A204.1 (cell line): ENCODE data around the gene GRAMD1A.
"Not testable (repeated sequence)": the region's sequence is repeated elsewhere in the genome, so short reads cannot be mapped to it uniquely, and the experiment has no call there.

ENCODE experiments used
- FAIRE-seq: peaks from 2 replicates; lab custom pipeline; 2012; peaks lifted over from hg19 to GRCh38; lab: Jason Lieb, UNC

The GRAMD1A gene

DNA sequence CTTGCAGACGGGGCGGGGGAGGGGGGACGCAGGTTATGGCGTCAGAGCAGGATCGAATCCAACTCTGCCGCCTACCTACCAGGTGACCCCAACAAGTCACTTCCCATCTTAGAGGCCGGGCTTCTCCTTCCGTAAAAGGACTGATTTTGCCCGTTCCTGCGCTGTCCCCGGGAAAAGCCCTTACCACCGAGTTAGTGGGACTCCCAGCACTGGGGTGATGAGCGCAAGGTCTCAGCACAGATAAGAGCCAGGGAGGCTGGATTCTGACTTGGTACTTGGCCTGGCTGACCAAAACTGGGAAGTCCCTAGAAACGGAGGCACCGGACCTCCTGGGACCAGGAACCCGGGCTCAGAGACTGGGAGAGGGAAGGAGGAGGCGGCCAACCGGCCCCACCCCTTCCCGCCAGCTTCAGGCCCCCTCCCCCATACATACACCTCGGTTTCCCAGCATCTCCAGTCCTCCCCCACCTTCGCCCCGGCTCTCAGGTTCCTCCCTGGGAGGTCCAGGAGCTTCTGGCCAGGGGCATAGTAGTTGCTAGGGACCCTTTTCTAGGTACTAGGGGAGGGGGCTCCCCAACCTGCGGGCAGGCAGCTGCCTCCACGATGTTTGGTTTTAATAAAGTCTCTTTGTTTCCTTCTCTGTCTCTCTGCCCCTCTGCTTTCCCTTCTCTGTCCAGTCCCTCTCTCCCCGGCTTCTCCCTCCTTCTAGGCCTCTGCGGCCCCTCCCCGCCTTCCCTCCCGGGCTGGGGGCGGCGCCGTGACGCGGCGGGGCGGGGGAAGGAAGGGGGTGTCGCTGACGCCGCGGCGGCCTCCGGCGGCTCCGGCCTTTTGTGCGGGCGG, at the start of gene GRAMD1A:
GRAMD1A (plus strand) TSS at position 826 of the 840 bp plus-strand sequence. CDS start 156 bp downstream, outside the sequence.
- no peak for FAIRE-seq

GRCh38 chr19:34953092-34953491, 47.0 kb upstream of the GRAMD1A start:
- FAIRE-seq: no peak

DNA sequence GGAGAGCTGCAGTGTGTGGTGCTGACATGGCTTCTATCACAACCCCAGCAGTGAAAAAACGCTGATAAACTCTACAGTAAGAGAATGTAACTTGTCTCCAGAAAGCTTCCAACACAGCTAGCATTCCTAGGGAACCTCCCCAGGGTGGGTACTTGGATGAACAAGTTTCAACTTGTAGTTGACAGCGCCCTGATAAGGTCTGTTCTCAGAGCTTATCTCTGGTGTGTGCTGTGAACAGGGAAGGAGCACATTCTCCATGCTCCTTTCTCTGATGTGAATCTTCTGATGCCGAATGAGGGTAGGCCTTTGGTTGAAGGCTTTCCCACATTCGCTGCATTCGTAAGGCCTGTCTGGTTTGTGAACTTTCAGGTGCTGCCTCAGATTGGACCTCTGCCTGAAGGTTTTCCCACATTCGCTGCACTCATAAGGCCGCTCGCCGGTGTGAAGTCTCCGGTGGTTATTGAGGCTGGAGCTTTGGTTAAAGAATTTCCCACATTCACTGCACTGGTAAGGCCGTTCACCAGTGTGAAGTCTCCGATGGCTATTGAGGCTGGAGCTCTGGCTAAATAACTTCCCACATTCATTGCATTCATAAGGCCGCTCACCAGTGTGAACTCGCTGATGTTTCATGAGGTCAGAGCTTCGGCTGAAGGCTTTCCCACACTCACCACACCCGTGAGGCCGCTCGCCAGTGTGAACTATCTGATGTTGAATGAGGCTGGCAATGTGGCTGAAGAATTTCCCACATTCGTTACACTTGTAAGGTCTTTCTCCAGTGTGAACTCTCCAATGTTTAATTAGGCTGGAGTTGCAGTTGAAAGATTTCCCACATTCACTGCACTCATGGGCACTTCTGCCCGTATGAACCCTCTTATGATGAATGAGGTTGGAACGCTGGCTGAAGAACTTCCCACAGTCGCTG, 42.0 kb upstream of the GRAMD1A start:
- no peak for FAIRE-seq

GRCh38 chr19:34959021-34959420, 41.1 kb upstream of the GRAMD1A start:
- no peak for FAIRE-seq

- no peak for FAIRE-seq
Observed at GRCh38 chr19:34960103-34960805, 39.9 kb upstream of the GRAMD1A start.

DNA sequence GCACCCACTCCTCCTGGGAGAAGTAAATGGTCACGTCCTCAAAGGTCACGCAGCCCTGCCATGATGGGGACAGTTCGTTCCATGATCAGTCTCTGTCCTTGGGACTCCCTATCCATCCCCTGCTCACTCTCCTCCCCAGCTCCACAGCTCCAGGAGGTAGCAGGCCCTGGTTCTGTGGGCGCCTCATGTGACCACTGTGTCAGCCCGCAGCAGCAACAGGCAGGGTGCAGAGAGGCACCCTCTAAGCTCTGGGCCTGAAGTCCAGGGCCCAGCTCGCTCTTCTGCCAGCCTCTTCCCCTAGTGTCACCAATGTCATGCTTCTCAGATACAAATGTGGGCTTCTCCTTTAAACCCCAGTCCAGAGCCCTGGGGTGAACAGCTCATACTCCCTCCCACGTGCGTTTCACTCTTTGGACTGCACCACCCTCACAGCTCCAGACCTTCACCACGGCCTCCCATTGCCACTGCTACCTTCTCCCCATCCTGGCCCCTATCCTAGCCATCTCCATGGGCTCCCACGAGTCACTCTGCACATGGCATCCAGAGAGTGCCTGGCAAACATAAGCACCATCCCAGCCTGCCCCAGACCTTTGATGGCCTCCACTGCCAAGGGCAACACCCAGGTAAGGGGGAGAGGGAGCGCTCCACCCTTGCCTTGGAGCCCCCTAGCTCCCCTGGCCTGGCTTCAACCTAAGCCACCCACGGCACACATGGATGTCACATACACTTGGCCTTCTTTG, 39.0 kb upstream of the GRAMD1A start:
- no peak for FAIRE-seq

DNA sequence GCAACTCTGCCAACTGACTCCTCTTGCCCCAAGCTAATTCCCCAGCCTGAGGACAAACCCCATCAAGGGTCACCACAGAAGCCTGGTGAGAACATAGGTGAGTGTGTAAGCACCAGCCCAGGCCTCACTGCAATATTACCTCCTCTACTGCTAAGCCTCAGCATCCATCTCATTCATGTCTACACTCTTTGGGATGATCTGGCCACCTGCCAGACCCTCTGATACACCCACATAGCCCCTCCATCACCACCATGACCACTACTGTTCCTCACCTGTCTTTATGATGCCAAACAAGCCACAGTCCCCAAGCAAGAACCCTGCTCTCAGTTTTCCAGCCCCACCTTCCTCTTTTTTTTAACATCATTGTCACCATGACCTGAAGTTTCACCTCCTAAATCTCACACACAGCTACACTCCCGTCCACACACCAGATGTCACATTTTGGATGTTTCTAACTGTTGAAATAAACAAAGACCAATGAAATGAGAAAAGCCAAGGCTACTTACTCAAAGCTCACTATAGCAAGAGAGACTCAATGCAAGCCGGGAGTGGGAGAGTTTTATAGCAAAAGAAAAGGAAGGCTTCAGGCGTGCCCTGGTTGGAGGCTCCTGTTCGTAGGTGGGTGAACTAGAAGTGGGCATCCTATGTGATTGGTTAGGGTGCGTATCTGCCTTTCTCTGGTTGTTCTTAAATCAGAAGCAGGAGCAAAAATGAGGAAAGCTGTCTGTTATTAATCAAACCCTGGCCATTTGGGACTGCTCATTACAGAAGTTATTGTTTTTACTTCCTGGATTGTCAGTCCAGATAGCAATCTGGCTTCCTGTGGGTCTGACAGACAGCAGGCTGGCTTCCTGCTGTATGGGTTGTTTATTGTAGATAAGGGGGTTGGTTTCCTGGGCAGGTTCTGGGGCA, 38.1 kb upstream of the GRAMD1A start:
- no peak for FAIRE-seq

DNA sequence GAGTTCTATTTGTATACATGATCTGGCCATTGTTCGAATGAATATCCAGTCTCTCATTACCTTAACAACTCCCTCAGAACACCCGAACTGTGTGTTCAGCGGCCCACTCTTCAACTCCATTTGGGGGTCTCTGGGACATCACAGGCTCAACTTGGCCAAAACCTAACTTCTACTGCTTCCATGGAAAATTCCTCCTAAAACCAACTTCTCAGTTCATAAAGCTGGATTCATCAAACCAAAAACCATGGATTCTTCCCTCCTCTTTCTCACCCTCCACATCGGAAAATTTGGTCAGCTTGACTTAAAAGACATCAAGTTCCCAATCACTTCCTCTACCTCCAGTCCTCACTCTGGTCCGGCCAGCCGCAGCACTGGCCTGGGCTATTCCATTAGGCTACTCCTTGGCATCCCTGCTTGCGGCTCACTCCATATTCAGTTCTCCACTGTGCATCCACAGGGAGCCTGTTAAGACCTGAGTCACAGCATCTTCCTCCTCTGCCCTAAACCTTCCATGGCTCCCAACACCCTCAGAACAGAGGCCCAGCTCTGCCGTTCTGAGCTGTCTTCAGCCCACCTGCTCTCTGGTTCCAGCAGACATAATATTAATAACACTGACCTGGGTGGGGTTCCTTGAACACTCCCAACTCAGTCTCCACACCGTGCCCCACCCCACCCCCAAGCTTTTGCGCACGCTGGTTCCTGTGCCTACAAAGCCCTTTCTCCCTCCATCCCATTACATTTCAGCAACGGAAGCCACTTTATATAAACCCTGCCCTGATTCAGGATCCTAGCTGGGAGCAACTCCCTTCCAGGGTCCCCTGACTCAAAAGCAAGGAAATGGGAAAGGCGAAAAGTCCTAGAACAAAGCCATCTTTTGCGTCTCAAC, 37.2 kb upstream of the GRAMD1A start:
- no peak for FAIRE-seq

DNA sequence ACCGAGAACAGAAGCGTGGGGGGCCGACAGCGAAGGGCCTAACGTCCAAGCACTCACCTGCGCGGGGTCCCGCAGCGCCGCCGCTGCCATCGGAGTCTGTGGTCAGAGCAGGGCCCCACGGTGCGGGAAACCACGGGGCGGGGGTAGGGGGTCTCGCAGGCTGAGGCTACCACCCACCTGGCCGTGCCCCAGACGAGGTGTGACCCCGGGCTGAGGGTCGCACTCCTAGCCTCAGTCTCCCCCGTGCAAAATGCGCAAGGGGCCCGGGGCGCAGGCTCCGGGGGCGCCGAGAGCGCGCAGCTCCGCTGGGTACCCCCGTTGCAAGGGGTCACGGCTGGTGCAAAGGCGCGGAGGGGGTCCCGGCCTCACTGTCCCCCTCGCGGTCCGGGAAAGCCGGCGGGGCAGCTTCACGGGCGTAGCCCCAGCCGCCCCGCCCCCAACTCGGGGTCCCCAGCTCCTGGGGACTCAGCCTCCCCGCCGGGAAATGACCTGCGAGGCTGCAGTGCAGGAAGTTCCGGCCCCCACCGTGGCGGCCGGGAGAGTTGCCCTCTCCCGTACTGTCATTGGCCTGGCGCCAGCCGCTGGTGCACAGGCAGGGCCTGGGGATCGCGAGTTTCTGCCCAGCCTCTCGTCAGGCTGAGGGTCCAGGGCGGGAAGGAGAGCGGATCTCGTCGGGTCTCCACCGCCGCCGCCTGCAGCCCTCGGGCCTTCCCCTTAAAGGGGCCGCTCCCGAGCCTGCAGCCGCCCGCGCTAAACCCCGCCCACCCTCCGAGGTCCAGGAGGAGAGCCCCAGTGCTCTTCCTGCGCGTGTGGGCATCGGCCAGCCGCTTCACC, 36.3 kb upstream of the GRAMD1A start, which contains the start of gene ZNF792:
ZNF792 (minus strand) TSS at position 657 of the 834 bp plus-strand sequence; CDS start at position 90, 567 bp downstream.
- FAIRE-seq: no peak

- FAIRE-seq: no peak
Observed at GRCh38 chr19:34964598-34964997, 35.5 kb upstream of the GRAMD1A start.

DNA sequence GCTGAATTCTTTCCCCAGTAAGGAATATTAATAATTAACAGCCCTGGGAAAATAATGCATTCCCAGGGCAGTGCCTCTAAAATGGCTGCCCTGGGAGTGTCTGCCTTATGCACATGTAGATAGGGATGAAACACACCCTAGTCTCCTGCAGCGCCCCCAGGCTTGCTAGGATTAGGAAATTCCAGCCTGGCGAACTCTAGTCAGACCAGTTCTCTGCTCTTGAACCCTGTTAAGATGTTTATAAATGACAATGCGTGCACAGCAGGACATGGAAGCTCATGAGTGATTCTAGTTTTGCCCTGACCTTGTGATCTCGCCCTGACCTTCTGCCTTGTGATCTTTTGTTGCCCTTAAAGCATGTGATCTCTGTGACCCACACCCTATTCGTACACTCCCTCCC, 34.6 kb upstream of the GRAMD1A start:
- FAIRE-seq: not testable (repeated sequence)

DNA sequence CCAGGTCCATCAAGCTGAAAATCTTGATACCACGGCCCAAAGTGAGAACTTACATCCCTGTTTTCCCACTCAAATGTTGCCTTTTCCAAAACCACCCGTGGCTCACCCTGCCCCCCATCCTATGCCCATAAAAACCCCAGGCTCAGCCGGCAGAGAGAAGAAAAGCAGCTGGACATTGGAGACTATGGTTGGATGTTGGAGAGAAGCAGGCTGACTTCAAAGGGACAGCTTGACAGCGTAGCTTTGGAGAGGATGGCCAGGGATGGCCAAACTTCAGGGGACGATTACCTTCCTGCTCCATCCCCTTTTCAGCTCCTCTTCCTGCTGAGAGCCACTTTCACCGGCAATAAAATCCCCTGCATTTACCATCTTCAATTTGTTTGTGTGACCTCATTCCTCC, 32.6 kb upstream of the GRAMD1A start:
- FAIRE-seq: no peak

DNA sequence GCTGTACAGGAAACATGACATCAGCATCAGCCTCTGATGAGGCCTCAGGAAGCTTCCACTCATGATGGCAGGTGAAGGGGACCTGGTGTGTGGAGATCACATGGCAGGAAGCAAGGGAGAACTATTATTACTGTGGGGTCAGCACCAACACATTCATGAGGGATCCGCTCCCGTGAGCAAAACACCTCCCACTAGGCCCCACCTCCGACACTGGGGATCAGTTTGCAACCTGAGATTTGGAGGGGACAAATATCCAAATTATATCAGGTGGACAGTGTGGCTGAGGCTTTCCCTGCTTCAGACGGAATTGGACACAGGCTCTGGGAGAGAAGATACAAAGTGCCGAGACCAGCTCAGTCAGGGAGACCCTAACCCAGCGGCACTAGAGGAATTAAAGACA, 30.4 kb upstream of the GRAMD1A start:
- FAIRE-seq: no peak

DNA sequence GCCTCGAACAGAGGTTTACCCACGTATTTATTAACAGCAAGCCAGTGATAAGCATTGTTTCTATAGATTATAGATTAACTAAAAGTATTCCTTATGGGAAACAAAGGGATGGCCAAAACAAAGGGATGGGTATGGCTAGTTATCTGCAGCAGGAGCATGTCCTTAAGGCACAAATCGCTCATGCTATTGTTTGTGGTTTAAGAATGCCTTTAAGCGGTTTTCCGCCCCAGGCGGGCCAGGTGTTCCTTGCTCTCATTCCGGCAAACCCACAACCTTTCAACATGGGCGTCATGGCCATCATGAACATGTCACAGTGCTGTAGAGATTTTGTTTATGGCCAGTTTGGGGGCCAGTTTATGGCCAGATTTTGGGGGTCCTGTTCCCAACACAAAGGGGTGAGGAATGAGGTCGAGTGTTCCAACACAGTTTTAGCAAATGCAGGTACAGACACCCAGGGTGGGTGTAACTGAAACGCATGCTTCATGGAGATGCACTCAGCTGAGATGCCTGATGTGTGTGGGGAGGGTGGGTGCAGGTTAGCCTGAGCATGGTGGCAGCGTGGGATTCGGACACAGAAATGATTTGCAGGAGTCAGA, 29.8 kb upstream of the GRAMD1A start:
- FAIRE-seq: not testable (repeated sequence)

GRCh38 chr19:34972163-34972705, 27.9 kb upstream of the GRAMD1A start:
- FAIRE-seq: no peak

- no peak for FAIRE-seq
Observed at GRCh38 chr19:34974646-34975045, 25.5 kb upstream of the GRAMD1A start.

- no peak for FAIRE-seq
Observed at GRCh38 chr19:34975056-34975455, 25.1 kb upstream of the GRAMD1A start.

DNA sequence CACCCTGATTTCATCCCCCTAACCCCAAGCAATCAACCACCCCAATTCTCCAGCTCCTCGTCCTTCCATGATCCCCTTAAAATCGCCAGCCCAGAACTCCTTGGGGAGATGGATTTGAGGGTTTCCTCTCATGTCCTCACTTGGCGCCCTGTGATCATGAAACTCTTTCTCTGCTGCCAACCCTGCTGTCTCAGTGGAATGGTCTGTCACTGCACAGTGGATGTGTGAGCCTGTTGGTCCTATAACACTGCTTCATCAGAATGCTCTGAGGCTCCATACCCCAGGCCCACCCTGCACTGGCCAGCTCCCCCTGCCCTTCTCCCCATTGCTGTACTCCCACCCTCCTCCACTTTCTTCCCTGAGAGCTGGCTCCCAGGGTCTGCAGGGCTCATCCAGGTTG, 23.5 kb upstream of the GRAMD1A start:
- FAIRE-seq: no peak
